Cardiac fibroblast (primary cell): ENCODE results near the gene FANCC.

Source experiments
- DNase-seq, 2 donors: peaks; one replicate each; pipeline versions ENCODE4 v3.0.0 to v3.0.0-alpha.2; 2010; ENCODE audit warnings: low read depth in 2 of 2
- H3K4me3 ChIP-seq, 2 donors: replicated peaks in 1 of 2; 1 replicate in 1 of 2; 2 replicates in 1 of 2; pipeline ENCODE4 v1.5.1; 2011; ENCODE audit warnings: low read depth in 2 of 2, low read length in 2 of 2, mild to moderate bottlenecking in 2 of 2, moderate library complexity in 1 of 2
- CTCF ChIP-seq: IDR thresholded peaks from one replicate; pipeline ENCODE4 v1.5.1; 2011; ENCODE audit warnings: low read depth, mild to moderate bottlenecking, low read length, inconsistent platforms

Gene FANCC

GRCh38 chr9:95130484-95130883 lies 187.0 kb downstream of the FANCC start:
- no peak for TF ChIP-seq CTCF

GRCh38 chr9:95129476-95130291 lies 187.8 kb downstream of the FANCC start:
- no peak for TF ChIP-seq CTCF
- no peak for DNase-seq

More at GRCh38 chr9:95130484-95130883, 187.0 kb downstream of the FANCC start:
- no peak overlapping the region for H3K4me3 ChIP-seq
- no peak for DNase-seq

GRCh38 chr9:95128177-95128524 lies 189.4 kb downstream of the FANCC start:
- DNase-seq: no peak
- H3K4me3 ChIP-seq: no peak overlapping the region
- TF ChIP-seq CTCF: no peak

More at GRCh38 chr9:95129476-95130291, 187.8 kb downstream of the FANCC start:
- H3K4me3 ChIP-seq: no peak overlapping the region

- peak; percentile 78 to 82 for DNase-seq
- H3K4me3 ChIP-seq: peak overlapping the region; percentile 49
- TF ChIP-seq CTCF: peak; percentile 98
Observed at GRCh38 chr9:95127249-95128176, 190.0 kb downstream of the FANCC start.

GRCh38 chr9:95126739-95127138 lies 190.8 kb downstream of the FANCC start:
- H3K4me3 ChIP-seq: no peak overlapping the region
- no peak for DNase-seq
- no peak for TF ChIP-seq CTCF

GRCh38 chr9:95125652-95126051 lies 191.9 kb downstream of the FANCC start:
- no peak for DNase-seq
- no peak for TF ChIP-seq CTCF
- H3K4me3 ChIP-seq: no peak overlapping the region
